Measurements from ENCODE around the gene GNAQ. TPM values are rescaled to one million over a fixed set of nuclear protein-coding genes. Genes with fewer than 3 reads are reported as not detected.

GNAQ gene
- total RNA-seq, 1 donor from 2014 or later = 35.4 TPM

DNA sequence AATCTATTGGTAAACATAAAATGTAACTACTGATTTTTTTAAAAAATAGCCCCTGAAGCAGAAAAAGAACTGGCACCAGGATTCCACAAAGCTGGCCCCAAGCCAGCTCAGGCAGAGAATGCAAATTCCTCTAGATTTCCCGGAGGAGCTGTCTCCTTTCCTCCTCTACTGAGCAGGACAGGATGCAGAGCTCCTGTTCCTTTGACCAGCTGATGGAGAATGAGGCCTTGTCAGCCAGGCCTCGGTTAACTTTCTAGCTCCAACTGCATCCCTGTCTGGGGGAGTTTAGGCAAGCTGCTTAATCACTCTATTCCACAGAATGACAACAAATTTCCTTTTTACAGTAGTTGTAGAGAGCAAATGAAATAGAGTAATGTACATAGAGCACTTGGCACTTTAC, 155.5 kb downstream of the GNAQ start:
- no peaks in the 10 kb centered on the region for H3K36me3 ChIP-seq (ENCODE audit: control insufficient read depth, insufficient read depth, low read length)
- no peak for DNase-seq (ENCODE audit: low read depth)
- no peak overlapping the region for H3K4me3 ChIP-seq (ENCODE audit: low read depth, low read length)
- TF ChIP-seq, protein P1, sequence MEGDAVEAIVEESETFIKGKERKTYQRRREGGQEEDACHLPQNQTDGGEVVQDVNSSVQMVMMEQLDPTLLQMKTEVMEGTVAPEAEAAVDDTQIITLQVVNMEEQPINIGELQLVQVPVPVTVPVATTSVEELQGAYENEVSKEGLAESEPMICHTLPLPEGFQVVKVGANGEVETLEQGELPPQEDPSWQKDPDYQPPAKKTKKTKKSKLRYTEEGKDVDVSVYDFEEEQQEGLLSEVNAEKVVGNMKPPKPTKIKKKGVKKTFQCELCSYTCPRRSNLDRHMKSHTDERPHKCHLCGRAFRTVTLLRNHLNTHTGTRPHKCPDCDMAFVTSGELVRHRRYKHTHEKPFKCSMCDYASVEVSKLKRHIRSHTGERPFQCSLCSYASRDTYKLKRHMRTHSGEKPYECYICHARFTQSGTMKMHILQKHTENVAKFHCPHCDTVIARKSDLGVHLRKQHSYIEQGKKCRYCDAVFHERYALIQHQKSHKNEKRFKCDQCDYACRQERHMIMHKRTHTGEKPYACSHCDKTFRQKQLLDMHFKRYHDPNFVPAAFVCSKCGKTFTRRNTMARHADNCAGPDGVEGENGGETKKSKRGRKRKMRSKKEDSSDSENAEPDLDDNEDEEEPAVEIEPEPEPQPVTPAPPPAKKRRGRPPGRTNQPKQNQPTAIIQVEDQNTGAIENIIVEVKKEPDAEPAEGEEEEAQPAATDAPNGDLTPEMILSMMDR (IDR thresholded peaks at IDR 0.05; ENCODE audit: insufficient read depth, low read length, poor library complexity, severe bottlenecking) = no peak
- no peaks in the 10 kb centered on the region for H3K27me3 ChIP-seq (ENCODE audit: control insufficient read depth, insufficient read depth, low read length)

DNA sequence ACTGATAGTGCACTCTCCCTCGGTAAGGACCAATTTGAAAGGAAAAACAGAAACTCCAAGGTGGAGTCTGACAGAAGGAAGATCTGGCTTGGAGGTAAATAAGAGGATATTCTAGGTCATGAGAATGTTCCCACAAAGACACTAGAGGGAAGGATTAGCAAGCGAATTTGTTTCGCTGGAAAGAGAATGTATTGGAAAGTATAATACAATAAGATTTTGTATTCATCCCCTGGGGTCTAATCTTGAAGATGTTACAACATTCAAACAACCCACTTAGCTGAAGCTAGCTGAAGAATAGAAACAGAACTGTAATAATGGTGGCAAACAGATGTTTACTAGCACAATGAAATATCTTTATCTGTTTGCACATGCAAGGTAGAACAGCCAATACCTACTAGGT, 158.7 kb downstream of the GNAQ start:
- Histone ChIP-seq H3K36me3 (ENCODE audit: control insufficient read depth, insufficient read depth, low read length) (no peaks in the 10 kb centered on the region), H3K4me3 (ENCODE audit: low read depth, low read length) (no peak overlapping the region)
- TF ChIP-seq, protein P1 (IDR thresholded peaks at IDR 0.05; ENCODE audit: insufficient read depth, low read length, poor library complexity, severe bottlenecking) = no peak

DNA sequence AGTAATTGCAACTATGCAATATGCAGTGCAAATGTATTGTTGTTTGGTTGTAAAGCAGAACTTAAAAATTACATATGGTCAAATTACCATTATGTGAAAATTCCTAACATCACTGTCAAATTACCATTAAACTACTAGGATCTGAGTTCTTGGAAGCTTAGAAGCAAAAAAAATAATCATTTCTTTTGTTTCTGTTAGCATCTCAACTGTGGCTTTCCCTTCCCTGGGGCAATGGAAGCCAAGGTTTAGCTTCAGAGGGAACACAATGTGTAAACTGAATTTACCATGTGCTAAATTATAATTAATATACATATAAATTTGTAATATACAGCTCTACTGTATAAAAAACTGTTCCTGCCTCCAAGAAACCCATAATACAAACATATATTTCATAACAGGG, 159.4 kb downstream of the GNAQ start:
- TF ChIP-seq, protein P1 (IDR thresholded peaks at IDR 0.05; ENCODE audit: insufficient read depth, low read length, poor library complexity, severe bottlenecking) = no peak
- Histone ChIP-seq H3K27me3 (ENCODE audit: control insufficient read depth, insufficient read depth, low read length) (no peaks in the 10 kb centered on the region), H3K4me3 (ENCODE audit: low read depth, low read length) (no peak overlapping the region), H3K36me3 (ENCODE audit: control insufficient read depth, insufficient read depth, low read length) (no peaks in the 10 kb centered on the region)
- DNase-seq (ENCODE audit: low read depth) = no peak

More for the DNA sequence above, 158.7 kb downstream of the GNAQ start:
- H3K27me3 ChIP-seq (ENCODE audit: control insufficient read depth, insufficient read depth, low read length) = no peaks in the 10 kb centered on the region
- no peak for DNase-seq (ENCODE audit: low read depth)

DNA sequence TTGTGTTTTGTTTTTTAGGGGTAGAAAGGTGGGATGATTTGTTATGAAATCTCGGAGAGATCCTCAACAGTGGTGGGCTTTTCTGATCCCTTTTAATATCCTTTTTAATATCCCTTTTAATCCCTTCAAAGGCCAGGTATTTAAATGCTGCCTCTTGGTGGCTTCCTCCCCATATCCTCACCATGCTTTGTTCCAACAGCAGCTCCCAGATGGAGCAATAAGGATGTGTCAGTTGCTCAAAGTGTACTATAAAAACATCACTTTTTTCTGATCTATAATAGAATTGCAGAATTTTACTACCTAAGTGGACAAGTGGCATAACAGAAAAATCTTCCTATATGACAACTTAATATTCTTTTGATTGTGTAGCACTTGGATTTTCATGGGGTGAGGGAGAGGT, 160.1 kb downstream of the GNAQ start:
- no peaks in the 10 kb centered on the region for H3K36me3 ChIP-seq (ENCODE audit: control insufficient read depth, insufficient read depth, low read length)
- TF ChIP-seq, protein P1 (IDR thresholded peaks at IDR 0.05; ENCODE audit: insufficient read depth, low read length, poor library complexity, severe bottlenecking) = no peak
- H3K27me3 ChIP-seq (ENCODE audit: control insufficient read depth, insufficient read depth, low read length) = no peaks in the 10 kb centered on the region
- no peak overlapping the region for H3K4me3 ChIP-seq (ENCODE audit: low read depth, low read length)
- DNase-seq (ENCODE audit: low read depth) = no peak

DNA sequence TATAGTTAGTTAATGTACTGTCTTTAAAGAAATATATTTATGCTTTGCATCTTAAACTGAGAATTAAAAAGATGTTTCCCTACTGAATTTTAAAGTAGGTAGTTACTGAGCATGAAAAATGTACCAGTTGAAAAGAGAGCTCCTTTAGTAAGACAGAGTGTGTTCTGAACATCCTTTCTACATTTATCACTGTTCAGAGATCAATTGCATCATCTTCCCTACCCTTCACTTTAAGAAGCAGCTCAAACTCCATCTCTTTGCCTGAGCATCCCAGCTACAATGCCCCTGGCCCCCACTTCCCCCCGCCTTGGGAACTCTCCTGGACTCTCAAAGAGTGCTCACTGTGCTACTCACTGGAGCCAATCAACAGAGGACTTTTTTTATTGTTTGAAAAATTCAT, 164.7 kb downstream of the GNAQ start:
- TF ChIP-seq, protein P1 (IDR thresholded peaks at IDR 0.05; ENCODE audit: insufficient read depth, low read length, poor library complexity, severe bottlenecking) = no peak
- no peak for DNase-seq (ENCODE audit: low read depth)
- no peaks in the 10 kb centered on the region for H3K36me3 ChIP-seq (ENCODE audit: control insufficient read depth, insufficient read depth, low read length)
- no peak overlapping the region for H3K4me3 ChIP-seq (ENCODE audit: low read depth, low read length)
- no peaks in the 10 kb centered on the region for H3K27me3 ChIP-seq (ENCODE audit: control insufficient read depth, insufficient read depth, low read length)

DNA sequence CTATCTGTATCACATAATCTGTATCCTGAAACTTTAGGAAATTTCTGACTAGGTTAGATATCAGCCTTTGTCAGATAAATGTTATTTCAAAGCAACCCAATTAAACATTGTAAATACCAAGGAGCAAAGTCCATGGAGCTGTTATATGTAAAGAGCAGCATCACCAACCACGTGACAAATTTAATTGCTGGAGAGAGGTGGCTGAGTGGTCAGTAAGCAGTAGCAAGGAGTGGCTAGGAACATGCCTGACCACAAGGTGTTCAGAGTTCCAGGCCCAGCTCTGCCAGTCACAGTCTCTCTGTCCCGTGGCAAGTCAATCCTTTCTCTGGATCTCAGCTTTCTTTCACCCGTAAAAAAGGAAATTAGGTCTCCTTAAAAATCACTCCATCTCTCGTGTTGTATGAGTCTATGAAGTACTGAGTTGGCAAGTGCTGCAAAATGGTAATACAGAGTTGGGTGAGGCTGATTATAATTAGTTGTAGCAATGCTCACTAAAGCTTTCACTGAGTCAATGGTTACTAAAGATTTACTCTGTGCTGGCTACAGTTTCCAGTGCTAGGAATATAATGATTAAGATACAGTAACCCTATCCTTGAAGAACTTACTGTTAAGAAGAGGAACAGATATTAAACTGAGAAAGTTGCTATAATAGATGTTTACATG, 166.1 kb downstream of the GNAQ start:
- TF ChIP-seq, protein P1 (IDR thresholded peaks at IDR 0.05; ENCODE audit: insufficient read depth, low read length, poor library complexity, severe bottlenecking) = no peak
- no peak for DNase-seq (ENCODE audit: low read depth)
- Histone ChIP-seq H3K36me3 (ENCODE audit: control insufficient read depth, insufficient read depth, low read length) (no peaks in the 10 kb centered on the region), H3K4me3 (ENCODE audit: low read depth, low read length) (no peak overlapping the region), H3K27me3 (ENCODE audit: control insufficient read depth, insufficient read depth, low read length) (no peaks in the 10 kb centered on the region)

All from kidney epithelial cell (primary cell).